KG1 (cell line): ENCODE measurements around the gene SPATA21.
"Not testable (repeated sequence)": the region's sequence is repeated elsewhere in the genome, so short reads cannot be mapped to it uniquely, and the experiment has no call there.

Experiments used
- DNase-seq: peaks from one replicate; lab custom pipeline; 2025; lab: John Stamatoyannopoulos, UW

The SPATA21 gene

GRCh38 chr1:16383888-16384287 is 53.3 kb downstream of the SPATA21 start:
- DNase-seq = no peak

- DNase-seq = no peak
Measured at GRCh38 chr1:16380868-16381267, 56.4 kb downstream of the SPATA21 start.

- no peak for DNase-seq
Measured at GRCh38 chr1:16378443-16378842, 58.8 kb downstream of the SPATA21 start.

- DNase-seq = no peak
Measured at GRCh38 chr1:16376971-16377370, 60.3 kb downstream of the SPATA21 start.

- DNase-seq = no peak
Measured at GRCh38 chr1:16375521-16376340, 61.5 kb downstream of the SPATA21 start.

- DNase-seq = no peak
Measured at GRCh38 chr1:16374266-16374665, 63.0 kb downstream of the SPATA21 start.

- no peak for DNase-seq
Measured at GRCh38 chr1:16372535-16373285, 64.5 kb downstream of the SPATA21 start.

- no peak for DNase-seq
Measured at GRCh38 chr1:16371725-16372124, 65.5 kb downstream of the SPATA21 start.

- DNase-seq = no peak
Measured at GRCh38 chr1:16369821-16370220, 67.4 kb downstream of the SPATA21 start.

GRCh38 chr1:16367968-16368890 is 69.0 kb downstream of the SPATA21 start:
- no peak for DNase-seq

GRCh38 chr1:16367258-16367967 is 69.8 kb downstream of the SPATA21 start:
- peak; percentile 70 for DNase-seq

GRCh38 chr1:16366722-16367257 is 70.4 kb downstream of the SPATA21 start, which contains the start of gene SZRD1:
Gene SZRD1 (plus strand): TSS chr1:16367242. CDS start chr1:16367258, 16 bp downstream.
- peak; percentile 89 for DNase-seq

- DNase-seq = not testable (repeated sequence)
Measured at GRCh38 chr1:16365146-16365498, 72.1 kb downstream of the SPATA21 start.

GRCh38 chr1:16356867-16357266 is 80.4 kb downstream of the SPATA21 start:
- no peak for DNase-seq

GRCh38 chr1:16354619-16355018 is 82.6 kb downstream of the SPATA21 start:
- no peak for DNase-seq

GRCh38 chr1:16352842-16353535 is 84.2 kb downstream of the SPATA21 start:
- no peak for DNase-seq

- peak; percentile 87 for DNase-seq
Measured at GRCh38 chr1:16351994-16352841, 85.0 kb downstream of the SPATA21 start, which contains the start of gene FBXO42. Gene FBXO42 (minus strand): TSS chr1:16352480. CDS start chr1:16315418, 37,062 bp downstream.

GRCh38 chr1:16351456-16351993 is 85.7 kb downstream of the SPATA21 start:
- no peak for DNase-seq

- no peak for DNase-seq
Measured at GRCh38 chr1:16349847-16350406, 87.3 kb downstream of the SPATA21 start.
